Thyroid gland (tissue), 4 donors: Measurements from ENCODE around the gene ZBTB48. TPM values are rescaled to one million over a fixed set of nuclear protein-coding genes. Genes with fewer than 3 reads are reported as not detected.

Experiments
- DNase-seq, 2 donors: peaks; one replicate each; pipeline ENCODE4 v3.0.0-alpha.2; 2019
- H3K27ac ChIP-seq, 3 donors: fragments of 200-600 bp; sonication (generic); 1 replicate in 2 of 3; 2 replicates in 1 of 3; pipeline ENCODE4 v1.5.1; 2016 to 2019; ENCODE audit warnings: mild to moderate bottlenecking in 1 of 3, moderate library complexity in 1 of 3
- H3K27me3 ChIP-seq: fragments of 200-600 bp; sonication (generic); one replicate; pipeline ENCODE4 v1.5.1; 2019
- H3K36me3 ChIP-seq, 2 donors: fragments of 200-600 bp; sonication (generic); one replicate each; pipeline ENCODE4 v1.5.1; 2016 to 2019
- H3K4me1 ChIP-seq, 2 donors: fragments of 200-600 bp; sonication (generic); one replicate each; pipeline ENCODE4 v1.5.1; 2017 to 2019
- H3K4me3 ChIP-seq, 3 donors: fragments of 200-600 bp; sonication (generic); replicated peaks in 1 of 3; 1 replicate in 2 of 3; 2 replicates in 1 of 3; pipeline ENCODE4 v1.5.1; 2016; ENCODE audit warnings: mild to moderate bottlenecking in 1 of 3
- H3K9me3 ChIP-seq: fragments of 200-600 bp; sonication (generic); one replicate; pipeline ENCODE4 v1.5.1; 2017
- POLR2A ChIP-seq, 2 donors: fragments of 450-650 bp; IDR thresholded peaks; one replicate each; pipeline ENCODE4 v1.6.1; 2017; ENCODE audit warnings: antibody characterized with exemption in 2 of 2, mild to moderate bottlenecking in 2 of 2, moderate library complexity in 1 of 2
- WGBS, 2 donors: methylation state at CpG; one replicate each; pipeline ENCODE4 v1.1.5; 2017; 5-methylcytosine and 5-hydroxymethylcytosine counted together
- intact Hi-C: fragments of 100-400 bp; cut with DNase I; formaldehyde crosslinking; loops from one replicate; pipeline ENCODE4 v1.15.1; 2023
- total RNA-seq, 4 donors: library from RNA; depleted of rRNA; stranded (reverse); fragments of >200 nt; gene quantifications; one replicate each; pipeline ENCODE4 v1.2.3, GENCODE V29; 2016
- TF ChIP-seq, protein P1 (sequence below), 6 experiments: fragments of 200-600 bp in 3 of 6; fragments of 450-650 bp in 3 of 6; sonication (generic) in 3 of 6; IDR thresholded peaks; one replicate each; pipeline ENCODE4 v1.5.1; 2016 to 2019; ENCODE audit warnings: antibody characterized with exemption in 6 of 6, mild to moderate bottlenecking in 2 of 6, inconsistent platforms in 1 of 6, moderate library complexity in 1 of 6

ZBTB48 gene
- total RNA-seq, 4 donors from 2014 or later, result 22.7 to 33.8 (median 29.4) TPM

DNA sequence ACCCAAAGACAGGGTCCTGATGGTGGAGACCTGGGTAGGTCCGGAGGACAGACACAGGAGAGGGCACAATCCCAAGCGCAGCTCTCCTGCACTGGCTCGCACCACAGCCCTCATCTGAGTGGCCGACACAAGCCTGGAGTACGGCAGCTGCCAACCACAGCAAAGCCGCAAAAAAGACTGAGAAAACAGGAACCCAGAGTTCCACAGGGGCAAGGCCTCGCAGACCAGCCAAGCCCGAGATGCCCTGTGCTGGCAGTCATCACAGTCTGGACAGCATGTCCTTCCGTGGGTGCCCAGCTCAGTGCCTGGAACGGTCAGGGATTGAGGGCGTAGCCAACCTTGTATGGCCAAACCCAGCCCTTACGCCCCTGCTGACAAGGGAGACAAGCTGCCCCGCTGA is 11.4 kb downstream of the ZBTB48 start:
- no peak overlapping the region for H3K4me3 ChIP-seq
- WGBS, 2 donors, result 88 to 91% methylated on average over 8 to 13 of the region's 13 CpGs
- intact Hi-C loops, result no loop called here
- TF ChIP-seq, protein P1, sequence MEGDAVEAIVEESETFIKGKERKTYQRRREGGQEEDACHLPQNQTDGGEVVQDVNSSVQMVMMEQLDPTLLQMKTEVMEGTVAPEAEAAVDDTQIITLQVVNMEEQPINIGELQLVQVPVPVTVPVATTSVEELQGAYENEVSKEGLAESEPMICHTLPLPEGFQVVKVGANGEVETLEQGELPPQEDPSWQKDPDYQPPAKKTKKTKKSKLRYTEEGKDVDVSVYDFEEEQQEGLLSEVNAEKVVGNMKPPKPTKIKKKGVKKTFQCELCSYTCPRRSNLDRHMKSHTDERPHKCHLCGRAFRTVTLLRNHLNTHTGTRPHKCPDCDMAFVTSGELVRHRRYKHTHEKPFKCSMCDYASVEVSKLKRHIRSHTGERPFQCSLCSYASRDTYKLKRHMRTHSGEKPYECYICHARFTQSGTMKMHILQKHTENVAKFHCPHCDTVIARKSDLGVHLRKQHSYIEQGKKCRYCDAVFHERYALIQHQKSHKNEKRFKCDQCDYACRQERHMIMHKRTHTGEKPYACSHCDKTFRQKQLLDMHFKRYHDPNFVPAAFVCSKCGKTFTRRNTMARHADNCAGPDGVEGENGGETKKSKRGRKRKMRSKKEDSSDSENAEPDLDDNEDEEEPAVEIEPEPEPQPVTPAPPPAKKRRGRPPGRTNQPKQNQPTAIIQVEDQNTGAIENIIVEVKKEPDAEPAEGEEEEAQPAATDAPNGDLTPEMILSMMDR (IDR thresholded peaks at IDR 0.05), result no peak
- TF ChIP-seq POLR2A (IDR thresholded peaks at IDR 0.05), result no peak
- H3K27me3 ChIP-seq, result no peaks in the 10 kb centered on the region
- no peak for DNase-seq
- no peaks in the 10 kb centered on the region for H3K9me3 ChIP-seq
- peaks cover 48 to 64% of the 10 kb centered on the region in 2 donors for H3K36me3 ChIP-seq
- peaks cover 10 to 18% of the 10 kb centered on the region in 2 donors for H3K4me1 ChIP-seq
- H3K27ac ChIP-seq, result no peak overlapping the region

DNA sequence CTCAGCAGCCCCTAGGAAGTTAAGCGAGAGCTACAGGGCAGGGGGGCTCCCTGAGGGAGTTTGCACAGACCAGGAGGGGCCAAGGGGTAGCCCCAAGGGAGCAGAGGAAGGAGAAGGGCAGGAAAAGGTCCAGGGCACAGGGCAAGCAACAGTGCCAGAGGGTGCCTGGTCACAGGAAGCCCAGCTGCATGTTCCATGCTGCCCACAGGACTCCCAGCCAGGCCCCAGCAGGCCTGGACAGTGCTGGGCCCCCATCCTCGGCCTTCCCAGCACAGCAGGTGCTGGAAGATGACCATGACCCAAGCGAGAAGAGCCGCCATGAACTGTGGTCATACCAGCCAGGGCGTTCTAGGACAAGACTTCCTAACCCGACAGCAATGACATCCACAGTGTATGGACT is 11.8 kb downstream of the ZBTB48 start:
- Histone ChIP-seq H3K27ac (no peak overlapping the region), H3K4me3 (no peak overlapping the region), H3K27me3 (no peaks in the 10 kb centered on the region), H3K9me3 (no peaks in the 10 kb centered on the region), H3K36me3 (peaks cover 50 to 66% of the 10 kb centered on the region in 2 donors), H3K4me1 (peaks cover 10 to 17% of the 10 kb centered on the region in 2 donors)
- intact Hi-C loops, result no loop called here
- TF ChIP-seq, protein P1 (IDR thresholded peaks at IDR 0.05), result no peak
- no peak for TF ChIP-seq POLR2A (IDR thresholded peaks at IDR 0.05)
- DNase-seq, result no peak
- WGBS, 2 donors, result 83 to 87% methylated on average over 6 of the region's 6 CpGs

DNA sequence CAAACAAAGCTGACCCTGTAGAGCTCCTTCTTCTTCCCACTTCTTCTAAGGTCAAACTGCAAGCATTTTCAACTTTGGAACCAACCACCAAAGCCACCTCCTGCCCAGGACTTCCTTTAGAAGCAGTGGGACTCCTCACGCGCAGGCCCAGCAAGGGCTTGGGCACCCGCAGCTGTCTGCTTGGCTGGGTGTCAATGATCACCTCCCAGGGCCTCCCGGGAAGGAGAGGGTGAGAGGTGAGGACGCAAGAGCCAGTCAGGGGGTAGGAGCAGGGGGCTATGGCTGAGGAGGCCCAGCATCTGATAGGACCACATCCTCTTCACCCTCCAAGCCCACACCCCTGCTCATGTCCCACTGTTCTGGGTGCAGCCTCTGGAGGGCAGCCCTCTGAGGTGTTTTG is 12.6 kb downstream of the ZBTB48 start:
- TF ChIP-seq, protein P1 (IDR thresholded peaks at IDR 0.05), result no peak
- TF ChIP-seq POLR2A (IDR thresholded peaks at IDR 0.05), result no peak
- 62 to 96% methylated on average over 3 to 5 of the region's 5 CpGs for WGBS, 2 donors
- intact Hi-C loops, result no loop called here
- no peak for DNase-seq
- Histone ChIP-seq H3K9me3 (no peaks in the 10 kb centered on the region), H3K4me3 (no peak overlapping the region), H3K27ac (no peak overlapping the region), H3K36me3 (peaks cover 54 to 74% of the 10 kb centered on the region in 2 donors), H3K27me3 (no peaks in the 10 kb centered on the region), H3K4me1 (peaks cover 3 to 15% of the 10 kb centered on the region in 2 donors)

DNA sequence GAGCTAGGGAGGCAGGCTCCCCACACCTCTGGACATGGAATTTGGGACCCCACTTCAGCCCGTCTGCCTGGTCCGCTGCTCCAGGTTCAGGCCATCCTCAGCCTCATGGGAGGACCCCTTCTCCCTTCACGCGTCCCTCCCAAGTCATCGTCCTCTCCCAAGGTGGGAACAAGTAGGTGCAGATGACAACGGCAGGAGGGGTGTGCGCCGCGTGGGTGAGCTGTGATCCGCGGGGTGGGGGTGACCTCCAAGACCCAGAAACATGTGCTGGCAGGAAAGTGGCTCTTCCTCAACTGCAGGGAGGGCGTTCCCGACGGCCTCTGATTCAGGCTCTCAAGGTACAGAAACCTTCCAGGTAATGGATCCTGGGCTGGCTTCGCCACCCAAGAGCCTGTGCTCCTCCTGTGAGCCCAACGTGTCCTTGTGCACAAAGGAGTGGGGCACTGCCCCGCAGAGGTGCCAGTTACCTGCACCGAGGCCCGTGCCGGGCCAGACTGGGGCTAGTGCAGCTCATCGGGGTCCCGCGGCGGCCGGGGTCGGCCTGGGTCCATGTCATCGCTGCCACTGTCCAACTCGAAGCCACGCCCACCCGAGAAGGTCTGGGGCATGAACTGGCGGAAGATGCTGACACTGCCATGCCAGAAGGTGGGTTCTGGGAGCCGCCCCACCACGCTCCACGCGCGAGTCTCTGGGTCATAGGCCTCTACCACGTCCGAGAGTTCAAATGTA is 13.2 kb downstream of the ZBTB48 start:
- Histone ChIP-seq H3K4me1 (peaks cover 4 to 15% of the 10 kb centered on the region in 2 donors), H3K27ac (no peak overlapping the region), H3K36me3 (peaks cover 56 to 78% of the 10 kb centered on the region in 2 donors), H3K27me3 (no peaks in the 10 kb centered on the region), H3K9me3 (no peaks in the 10 kb centered on the region), H3K4me3 (no peak overlapping the region)
- 93 to 96% methylated on average over 26 to 38 of the region's 38 CpGs for WGBS, 2 donors
- intact Hi-C loops, result no loop called here
- TF ChIP-seq, protein P1 (IDR thresholded peaks at IDR 0.05), result no peak
- TF ChIP-seq POLR2A (IDR thresholded peaks at IDR 0.05), result no peak
- no peak for DNase-seq

DNA sequence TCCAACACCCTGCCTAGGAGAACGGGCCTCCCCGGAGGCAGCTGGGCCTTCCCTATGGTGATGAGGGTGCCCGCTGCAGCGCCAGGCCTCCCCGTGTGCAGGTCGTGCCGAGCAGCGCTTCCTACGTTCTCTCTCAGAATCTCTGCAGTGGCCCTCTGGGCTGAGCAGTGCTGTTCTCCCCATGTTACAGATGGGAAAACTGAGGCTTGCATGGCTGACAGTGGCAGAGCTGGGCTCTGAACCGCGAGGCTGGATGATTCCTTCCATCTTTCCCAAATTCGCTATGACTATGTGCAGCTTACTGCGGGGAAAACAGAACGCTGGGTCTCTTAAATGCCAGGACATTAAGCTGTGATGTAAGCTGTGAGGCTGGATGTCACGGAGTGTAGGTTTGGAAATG is 14.0 kb downstream of the ZBTB48 start:
- Histone ChIP-seq H3K36me3 (peaks cover 51 to 78% of the 10 kb centered on the region in 2 donors), H3K9me3 (no peaks in the 10 kb centered on the region), H3K4me1 (peaks cover 4 to 21% of the 10 kb centered on the region in 2 donors), H3K27ac (no peak overlapping the region), H3K27me3 (no peaks in the 10 kb centered on the region), H3K4me3 (no peak overlapping the region)
- WGBS, 2 donors, result 96 to 99% methylated on average over 13 to 14 of the region's 15 CpGs
- no peak for DNase-seq
- intact Hi-C loops, result no loop called here
- TF ChIP-seq, protein P1 (IDR thresholded peaks at IDR 0.05), result no peak
- TF ChIP-seq POLR2A (IDR thresholded peaks at IDR 0.05), result no peak
